GM23338 (cell line): ENCODE data around the gene SLC24A4. TPM values are rescaled to one million over a fixed set of nuclear protein-coding genes. Genes with fewer than 3 reads are reported as not detected.

Experiments
- ATAC-seq: fragments of 200-7000 bp; cut with Tn5 transposase; 3 replicates; pipeline ENCODE4 v1.9.1; 2020
- DNase-seq: peaks from one replicate; pipeline ENCODE4 v3.0.0-alpha.2; 2015; ENCODE audit warnings: low spot score
- H2AFZ ChIP-seq: fragments of 200-600 bp; sonication (generic); 2 replicates; pipeline ENCODE4 v1.8.0; 2016; ENCODE audit warnings: antibody characterized with exemption, mild to moderate bottlenecking, moderate library complexity
- H3F3A ChIP-seq: fragments of 200-600 bp; sonication (generic); replicated peaks from 2 replicates; pipeline ENCODE4 v1.8.0; 2017; ENCODE audit warnings: antibody characterized with exemption, mixed run types, low read depth
- H3K27ac ChIP-seq: fragments of 200-600 bp; sonication (generic); 2 replicates; pipeline ENCODE4 v1.6.1; 2016; ENCODE audit warnings: low read depth
- H3K27me3 ChIP-seq: fragments of 200-600 bp; sonication (generic); 2 replicates; pipeline ENCODE4 v1.8.0; 2016; ENCODE audit warnings: mild to moderate bottlenecking, mixed run types, moderate library complexity; ENCODE audit not compliant: insufficient read depth
- H3K36me3 ChIP-seq: fragments of 200-600 bp; sonication (generic); 2 replicates; pipeline ENCODE4 v1.8.0; 2016; ENCODE audit warnings: mild to moderate bottlenecking; ENCODE audit not compliant: insufficient read depth
- H3K4me1 ChIP-seq: fragments of 200-600 bp; sonication (generic); 2 replicates; pipeline ENCODE4 v1.8.0; 2016; ENCODE audit warnings: mild to moderate bottlenecking, moderate library complexity; ENCODE audit not compliant: insufficient read depth
- H3K4me2 ChIP-seq: fragments of 200-600 bp; sonication (generic); 2 replicates; pipeline ENCODE4 v1.7.1; 2017; ENCODE audit warnings: mixed run types
- H3K4me3 ChIP-seq: fragments of 200-600 bp; sonication (generic); 2 replicates; pipeline ENCODE4 v1.6.1; 2016; ENCODE audit warnings: mixed run types
- H3K79me2 ChIP-seq: fragments of 200-600 bp; sonication (generic); replicated peaks from 2 replicates; pipeline ENCODE4 v1.8.0; 2017; ENCODE audit warnings: mild to moderate bottlenecking; ENCODE audit not compliant: insufficient read depth
- H3K9me2 ChIP-seq: fragments of 200-600 bp; sonication (generic); 2 replicates; pipeline ENCODE4 v1.8.0; 2017; ENCODE audit not compliant: insufficient read depth
- H4K20me1 ChIP-seq: fragments of 200-600 bp; sonication (generic); replicated peaks from 2 replicates; pipeline ENCODE4 v1.8.0; 2017; ENCODE audit warnings: mild to moderate bottlenecking; ENCODE audit not compliant: insufficient read depth
- H3K27ac Mint-ChIP-seq: 2 replicates; pipeline ENCODE4 v1.8.0; 2020; ENCODE audit warnings: inconsistent platforms, mild to moderate bottlenecking, moderate library complexity, mixed read lengths
- H3K27me3 Mint-ChIP-seq: 3 replicates; pipeline ENCODE4 v1.8.0; 2022; ENCODE audit warnings: low read depth, mild to moderate bottlenecking, moderate library complexity, mixed read lengths, inconsistent platforms; ENCODE audit not compliant: insufficient read depth, poor library complexity
- H3K36me3 Mint-ChIP-seq: 3 replicates; pipeline ENCODE4 v1.8.0; 2021; ENCODE audit warnings: low read depth, mild to moderate bottlenecking, inconsistent platforms, moderate library complexity, mixed read lengths
- H3K4me1 Mint-ChIP-seq: 3 replicates; pipeline ENCODE4 v1.8.0; 2020; ENCODE audit warnings: mild to moderate bottlenecking, inconsistent platforms, mixed read lengths
- H3K4me3 Mint-ChIP-seq: 3 replicates; pipeline ENCODE4 v1.8.0; 2021; ENCODE audit warnings: moderate library complexity, mild to moderate bottlenecking, inconsistent platforms, mixed read lengths
- H3K9me3 Mint-ChIP-seq: 3 replicates; pipeline ENCODE4 v1.8.0; 2020; ENCODE audit warnings: moderate library complexity, mild to moderate bottlenecking, inconsistent platforms, mixed read lengths
- CREB1 ChIP-seq: fragments of 250-450 bp; sonication (Bioruptor Pico); IDR thresholded peaks from 2 replicates; pipeline ENCODE4 v1.5.0; 2020; ENCODE audit warnings: low read depth, mild to moderate bottlenecking, moderate library complexity
- ETS1 ChIP-seq: IDR thresholded peaks from 2 replicates; pipeline ENCODE4 v1.6.1; 2016; ENCODE audit warnings: antibody characterized with exemption
- EZH2 ChIP-seq: fragments of 200-600 bp; sonication (generic); IDR thresholded peaks from one replicate; pipeline ENCODE4 v1.8.0; 2017; ENCODE audit warnings: antibody characterized with exemption, mild to moderate bottlenecking, low read depth; ENCODE audit not compliant: unreplicated experiment
- EZH2phosphoT487 ChIP-seq: fragments of 200-600 bp; sonication (generic); IDR thresholded peaks from one replicate; pipeline ENCODE4 v1.8.1; 2018; ENCODE audit warnings: antibody characterized with exemption; ENCODE audit not compliant: unreplicated experiment
- JUNB ChIP-seq: IDR thresholded peaks from one replicate; pipeline ENCODE4 v1.6.1; 2016; ENCODE audit warnings: antibody characterized with exemption; ENCODE audit not compliant: unreplicated experiment
- REST ChIP-seq: IDR thresholded peaks from one replicate; pipeline ENCODE4 v1.6.1; 2018; ENCODE audit warnings: antibody characterized with exemption; ENCODE audit not compliant: unreplicated experiment
- STAT1 ChIP-seq: IDR thresholded peaks from one replicate; pipeline ENCODE4 v1.6.1; 2016; ENCODE audit warnings: antibody characterized with exemption; ENCODE audit not compliant: unreplicated experiment
- ZNF114 ChIP-seq: fragments of 250-450 bp; sonication (Bioruptor Pico); IDR thresholded peaks from 2 replicates; pipeline ENCODE4 v1.5.0; 2020; ENCODE audit warnings: mild to moderate bottlenecking, moderate library complexity
- ZNF331 ChIP-seq: fragments of 250-450 bp; sonication (Bioruptor Pico); IDR thresholded peaks from 2 replicates; pipeline ENCODE4 v1.5.0; 2020; ENCODE audit warnings: low read depth, mild to moderate bottlenecking, moderate library complexity
- polyA plus RNA-seq: library from polyadenylated mRNA; unstranded; fragments of >200 nt; fragmentation: Nextera tagmentation; extraction: Ambion mirVana; gene quantifications from 2 replicates; pipeline ENCODE4 v1.2.1, GENCODE V29; 2016
- total RNA-seq: library from RNA; depleted of rRNA; stranded (reverse); fragments of >200 nt; shearing (Covaris generic); gene quantifications from 2 replicates; pipeline ENCODE4 v1.2.3, GENCODE V29; 2014
- TF ChIP-seq, protein P1 (sequence below), 2 experiments: fragments of 200-600 bp in 1 of 2; sonication (generic) in 1 of 2; conservative IDR thresholded peaks; 2 replicates each; pipeline versions ENCODE4 v1.5.1 to v1.6.1; 2016 to 2017; ENCODE audit warnings: antibody characterized with exemption in 2 of 2, low read depth in 2 of 2, mild to moderate bottlenecking in 2 of 2, moderate library complexity in 1 of 2
- TF ChIP-seq, protein P2 (sequence below): fragments of 250-450 bp; sonication (Bioruptor Pico); IDR thresholded peaks from 2 replicates; pipeline ENCODE4 v1.5.0; 2020; ENCODE audit warnings: mild to moderate bottlenecking, moderate library complexity

SLC24A4 gene
- total and polyA plus RNA-seq, 2 experiments from 2014 or later = 0.06 to 0.38 TPM

GRCh38 chr14:92425101-92425500, 102.1 kb downstream of the SLC24A4 start (continued):
- TF ChIP-seq ETS1 = no peak
- no peak for TF ChIP-seq REST
- TF ChIP-seq STAT1 = no peak
- no peak for TF ChIP-seq CREB1 (CRISPR knock-in tag)
- no peak for TF ChIP-seq EZH2phosphoT487
- no peak for TF ChIP-seq EZH2

DNA sequence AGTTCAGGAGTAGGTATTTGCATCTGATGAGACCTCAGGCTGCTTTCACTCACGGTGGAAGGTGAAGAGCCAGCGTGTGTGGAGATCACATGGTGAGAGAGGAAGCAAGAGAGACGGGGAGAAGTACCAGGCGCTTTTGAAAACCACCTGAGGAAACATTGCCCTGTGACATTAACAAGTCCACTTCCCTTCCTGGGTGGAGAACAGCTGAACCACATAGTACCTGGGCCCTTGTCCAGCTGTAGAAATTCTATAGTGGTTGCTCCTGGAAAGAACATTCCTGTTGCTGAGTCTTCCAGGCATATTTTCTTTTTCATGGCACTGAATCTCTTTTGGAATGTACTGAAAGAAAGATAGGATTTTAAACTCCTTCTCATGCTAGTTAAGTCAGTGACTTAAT, 103.3 kb downstream of the SLC24A4 start:
- H3K36me3 ChIP-seq = no peaks in the 10 kb centered on the region
- TF ChIP-seq EZH2 (no peak), CREB1 (CRISPR knock-in tag) (no peak), ZNF331 (CRISPR knock-in tag) (no peak), ZNF114 (CRISPR knock-in tag) (no peak), JUNB (no peak)
- TF ChIP-seq, protein P1, sequence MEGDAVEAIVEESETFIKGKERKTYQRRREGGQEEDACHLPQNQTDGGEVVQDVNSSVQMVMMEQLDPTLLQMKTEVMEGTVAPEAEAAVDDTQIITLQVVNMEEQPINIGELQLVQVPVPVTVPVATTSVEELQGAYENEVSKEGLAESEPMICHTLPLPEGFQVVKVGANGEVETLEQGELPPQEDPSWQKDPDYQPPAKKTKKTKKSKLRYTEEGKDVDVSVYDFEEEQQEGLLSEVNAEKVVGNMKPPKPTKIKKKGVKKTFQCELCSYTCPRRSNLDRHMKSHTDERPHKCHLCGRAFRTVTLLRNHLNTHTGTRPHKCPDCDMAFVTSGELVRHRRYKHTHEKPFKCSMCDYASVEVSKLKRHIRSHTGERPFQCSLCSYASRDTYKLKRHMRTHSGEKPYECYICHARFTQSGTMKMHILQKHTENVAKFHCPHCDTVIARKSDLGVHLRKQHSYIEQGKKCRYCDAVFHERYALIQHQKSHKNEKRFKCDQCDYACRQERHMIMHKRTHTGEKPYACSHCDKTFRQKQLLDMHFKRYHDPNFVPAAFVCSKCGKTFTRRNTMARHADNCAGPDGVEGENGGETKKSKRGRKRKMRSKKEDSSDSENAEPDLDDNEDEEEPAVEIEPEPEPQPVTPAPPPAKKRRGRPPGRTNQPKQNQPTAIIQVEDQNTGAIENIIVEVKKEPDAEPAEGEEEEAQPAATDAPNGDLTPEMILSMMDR (conservative IDR thresholded peaks at IDR 0.05; ENCODE audit: low read depth in 2 of 2) = no peak
- TF ChIP-seq, protein P2, sequence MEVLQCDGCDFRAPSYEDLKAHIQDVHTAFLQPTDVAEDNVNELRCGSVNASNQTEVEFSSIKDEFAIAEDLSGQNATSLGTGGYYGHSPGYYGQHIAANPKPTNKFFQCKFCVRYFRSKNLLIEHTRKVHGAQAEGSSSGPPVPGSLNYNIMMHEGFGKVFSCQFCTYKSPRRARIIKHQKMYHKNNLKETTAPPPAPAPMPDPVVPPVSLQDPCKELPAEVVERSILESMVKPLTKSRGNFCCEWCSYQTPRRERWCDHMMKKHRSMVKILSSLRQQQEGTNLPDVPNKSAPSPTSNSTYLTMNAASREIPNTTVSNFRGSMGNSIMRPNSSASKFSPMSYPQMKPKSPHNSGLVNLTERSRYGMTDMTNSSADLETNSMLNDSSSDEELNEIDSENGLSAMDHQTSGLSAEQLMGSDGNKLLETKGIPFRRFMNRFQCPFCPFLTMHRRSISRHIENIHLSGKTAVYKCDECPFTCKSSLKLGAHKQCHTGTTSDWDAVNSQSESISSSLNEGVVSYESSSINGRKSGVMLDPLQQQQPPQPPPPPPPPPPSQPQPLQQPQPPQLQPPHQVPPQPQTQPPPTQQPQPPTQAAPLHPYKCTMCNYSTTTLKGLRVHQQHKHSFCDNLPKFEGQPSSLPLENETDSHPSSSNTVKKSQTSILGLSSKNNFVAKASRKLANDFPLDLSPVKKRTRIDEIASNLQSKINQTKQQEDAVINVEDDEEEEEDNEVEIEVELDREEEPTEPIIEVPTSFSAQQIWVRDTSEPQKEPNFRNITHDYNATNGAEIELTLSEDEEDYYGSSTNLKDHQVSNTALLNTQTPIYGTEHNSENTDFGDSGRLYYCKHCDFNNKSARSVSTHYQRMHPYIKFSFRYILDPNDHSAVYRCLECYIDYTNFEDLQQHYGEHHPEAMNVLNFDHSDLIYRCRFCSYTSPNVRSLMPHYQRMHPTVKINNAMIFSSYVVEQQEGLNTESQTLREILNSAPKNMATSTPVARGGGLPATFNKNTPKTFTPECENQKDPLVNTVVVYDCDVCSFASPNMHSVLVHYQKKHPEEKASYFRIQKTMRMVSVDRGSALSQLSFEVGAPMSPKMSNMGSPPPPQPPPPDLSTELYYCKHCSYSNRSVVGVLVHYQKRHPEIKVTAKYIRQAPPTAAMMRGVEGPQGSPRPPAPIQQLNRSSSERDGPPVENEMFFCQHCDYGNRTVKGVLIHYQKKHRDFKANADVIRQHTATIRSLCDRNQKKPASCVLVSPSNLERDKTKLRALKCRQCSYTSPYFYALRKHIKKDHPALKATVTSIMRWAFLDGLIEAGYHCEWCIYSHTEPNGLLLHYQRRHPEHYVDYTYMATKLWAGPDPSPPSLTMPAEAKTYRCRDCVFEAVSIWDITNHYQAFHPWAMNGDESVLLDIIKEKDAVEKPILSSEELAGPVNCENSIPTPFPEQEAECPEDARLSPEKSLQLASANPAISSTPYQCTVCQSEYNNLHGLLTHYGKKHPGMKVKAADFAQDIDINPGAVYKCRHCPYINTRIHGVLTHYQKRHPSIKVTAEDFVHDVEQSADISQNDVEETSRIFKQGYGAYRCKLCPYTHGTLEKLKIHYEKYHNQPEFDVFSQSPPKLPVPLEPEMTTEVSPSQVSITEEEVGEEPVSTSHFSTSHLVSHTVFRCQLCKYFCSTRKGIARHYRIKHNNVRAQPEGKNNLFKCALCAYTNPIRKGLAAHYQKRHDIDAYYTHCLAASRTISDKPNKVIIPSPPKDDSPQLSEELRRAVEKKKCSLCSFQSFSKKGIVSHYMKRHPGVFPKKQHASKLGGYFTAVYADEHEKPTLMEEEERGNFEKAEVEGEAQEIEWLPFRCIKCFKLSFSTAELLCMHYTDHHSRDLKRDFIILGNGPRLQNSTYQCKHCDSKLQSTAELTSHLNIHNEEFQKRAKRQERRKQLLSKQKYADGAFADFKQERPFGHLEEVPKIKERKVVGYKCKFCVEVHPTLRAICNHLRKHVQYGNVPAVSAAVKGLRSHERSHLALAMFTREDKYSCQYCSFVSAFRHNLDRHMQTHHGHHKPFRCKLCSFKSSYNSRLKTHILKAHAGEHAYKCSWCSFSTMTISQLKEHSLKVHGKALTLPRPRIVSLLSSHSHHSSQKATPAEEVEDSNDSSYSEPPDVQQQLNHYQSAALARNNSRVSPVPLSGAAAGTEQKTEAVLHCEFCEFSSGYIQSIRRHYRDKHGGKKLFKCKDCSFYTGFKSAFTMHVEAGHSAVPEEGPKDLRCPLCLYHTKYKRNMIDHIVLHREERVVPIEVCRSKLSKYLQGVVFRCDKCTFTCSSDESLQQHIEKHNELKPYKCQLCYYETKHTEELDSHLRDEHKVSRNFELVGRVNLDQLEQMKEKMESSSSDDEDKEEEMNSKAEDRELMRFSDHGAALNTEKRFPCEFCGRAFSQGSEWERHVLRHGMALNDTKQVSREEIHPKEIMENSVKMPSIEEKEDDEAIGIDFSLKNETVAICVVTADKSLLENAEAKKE (CRISPR knock-in tag) = no peak

More for the DNA sequence above, 103.3 kb downstream of the SLC24A4 start:
- Mint-ChIP-seq H3K4me3 (no peak overlapping the region), H3K27ac (no peak overlapping the region), H3K9me3 (no peaks in the 10 kb centered on the region; the same call in 2 of the 3 replicates), H3K27me3 (peaks cover 7% of the 10 kb centered on the region), H3K36me3 (no peaks in the 10 kb centered on the region; the same call in 2 of the 3 replicates), H3K4me1 (no peaks in the 10 kb centered on the region)
- H3K4me2 ChIP-seq = no peak overlapping the region
- H2AFZ ChIP-seq = no peak overlapping the region
- no peak overlapping the region for H3K27ac ChIP-seq
- DNase-seq (no peak), ATAC-seq (no peak)
- no peaks in the 10 kb centered on the region for H3F3A ChIP-seq
- no peak overlapping the region for H3K4me3 ChIP-seq
- no peaks in the 10 kb centered on the region for H3K79me2 ChIP-seq
- no peaks in the 10 kb centered on the region for H3K9me2 ChIP-seq
- H3K27me3 ChIP-seq = no peaks in the 10 kb centered on the region
- no peaks in the 10 kb centered on the region for H3K4me1 ChIP-seq
- H4K20me1 ChIP-seq = no peaks in the 10 kb centered on the region
